SH-SY5Y (cell line): ENCODE measurements around the gene PGK2.

ENCODE experiments used
- GATA2 ChIP-seq: IDR thresholded peaks from 2 replicates; pipeline ENCODE4 v1.6.1; 2011; ENCODE audit warnings: mild to moderate bottlenecking, low read depth, low read length
- GATA3 ChIP-seq: IDR thresholded peaks from 2 replicates; pipeline ENCODE4 v1.6.1; 2011; ENCODE audit warnings: low read depth, mild to moderate bottlenecking, low read length, moderate library complexity

- TF ChIP-seq GATA2 (no peak), GATA3 (no peak)
These were observed 26.2 kb upstream of the PGK2 start for GRCh38 chr6:49813248-49813647.
